HEK293 (cell line): ENCODE results near the gene PPP4C.
"Not testable (repeated sequence)": the region's sequence is repeated elsewhere in the genome, so short reads cannot be mapped to it uniquely, and the experiment has no call there.

Experiments
- CTCF ChIA-PET: fragments of 350-600 bp; formaldehyde crosslinking; extraction: SDS; loops from one replicate; lab custom pipeline; 2021; ENCODE audit warnings: antibody characterized with exemption; lab: Yijun Ruan, JAX
- POLR2A ChIA-PET: fragments of 300-600 bp; formaldehyde crosslinking; extraction: SDS; loops from one replicate; lab custom pipeline; 2020; ENCODE audit warnings: antibody characterized with exemption, inconsistent platforms; lab: Yijun Ruan, JAX
- H3K27ac ChIP-seq: fragments of 200-500 bp; sonication (Bioruptor generic); 2 replicates; pipeline ENCODE4 v1.5.1; 2014; ENCODE audit warnings: low read depth, low read length, control low read depth, inconsistent platforms; ENCODE audit errors: extremely low read depth
- H3K36me3 ChIP-seq, 2 experiments: fragments of 200-500 bp in 1 of 2; sonication (Bioruptor generic) in 1 of 2; 1 replicate in 1 of 2; 2 replicates in 1 of 2; pipeline ENCODE4 v1.5.1; 2014 to 2017; ENCODE audit warnings: inconsistent platforms in 2 of 2, low read length in 2 of 2; ENCODE audit not compliant: control insufficient read depth in 2 of 2, insufficient read depth in 1 of 2
- H3K4me1 ChIP-seq: fragments of 200-500 bp; sonication (Bioruptor generic); 2 replicates; pipeline ENCODE4 v1.5.1; 2014; ENCODE audit warnings: mild to moderate bottlenecking, low read length, inconsistent platforms; ENCODE audit not compliant: control insufficient read depth, insufficient read depth
- H3K4me3 ChIP-seq: 2 replicates; pipeline ENCODE4 v1.5.1; 2011; ENCODE audit warnings: low read depth, mild to moderate bottlenecking, control low read depth, low read length, moderate library complexity
- H3K9me3 ChIP-seq: fragments of 200-500 bp; sonication (Bioruptor generic); 2 replicates; pipeline ENCODE4 v1.5.1; 2014; ENCODE audit warnings: low read depth, low read length, inconsistent platforms; ENCODE audit not compliant: control insufficient read depth, insufficient read depth
- CTCF ChIP-seq: fragments of 450-650 bp; formaldehyde crosslinking; IDR thresholded peaks from 2 replicates; pipeline ENCODE4 v1.5.1; 2016; ENCODE audit warnings: missing biosample characterization, missing genetic modification characterization
- FEZF1 ChIP-seq: fragments of 450-650 bp; formaldehyde crosslinking; IDR thresholded peaks from 2 replicates; pipeline ENCODE4 v1.5.1; 2016; ENCODE audit warnings: missing biosample characterization, missing genetic modification characterization
- GFI1B ChIP-seq: fragments of 450-650 bp; formaldehyde crosslinking; IDR thresholded peaks from 2 replicates; pipeline ENCODE4 v1.5.1; 2016; ENCODE audit warnings: missing biosample characterization, missing genetic modification characterization
- GLI4 ChIP-seq: fragments of 450-650 bp; formaldehyde crosslinking; IDR thresholded peaks from 2 replicates; pipeline ENCODE4 v1.5.1; 2016; ENCODE audit warnings: missing biosample characterization, missing genetic modification characterization
- HOXA7 ChIP-seq: sonication (generic); formaldehyde crosslinking; IDR thresholded peaks from 2 replicates; pipeline ENCODE4 v1.8.1; 2022; ENCODE audit warnings: missing genetic modification reagents, borderline replicate concordance
- ZBTB20 ChIP-seq: fragments of 450-650 bp; formaldehyde crosslinking; IDR thresholded peaks from 2 replicates; pipeline ENCODE4 v1.5.1; 2016; ENCODE audit warnings: missing biosample characterization, missing genetic modification characterization
- ZFHX2 ChIP-seq: fragments of 450-650 bp; formaldehyde crosslinking; conservative IDR thresholded peaks from 2 replicates; pipeline ENCODE4 v1.5.1; 2016; ENCODE audit warnings: missing biosample characterization, missing genetic modification characterization
- ZFP41 ChIP-seq: fragments of 450-650 bp; formaldehyde crosslinking; IDR thresholded peaks from 2 replicates; pipeline ENCODE4 v1.5.1; 2016; ENCODE audit warnings: missing biosample characterization, missing genetic modification characterization, borderline replicate concordance
- ZNF121 ChIP-seq: fragments of 450-650 bp; formaldehyde crosslinking; IDR thresholded peaks from 2 replicates; pipeline ENCODE4 v1.5.1; 2016; ENCODE audit warnings: missing biosample characterization, missing genetic modification characterization
- ZNF138 ChIP-seq: fragments of 450-650 bp; formaldehyde crosslinking; IDR thresholded peaks from 2 replicates; pipeline ENCODE4 v1.5.1; 2016; ENCODE audit warnings: missing biosample characterization, missing genetic modification characterization, borderline replicate concordance
- ZNF157 ChIP-seq: fragments of 450-650 bp; formaldehyde crosslinking; IDR thresholded peaks from 2 replicates; pipeline ENCODE4 v1.5.1; 2016; ENCODE audit warnings: missing biosample characterization, missing genetic modification characterization
- ZNF221 ChIP-seq: fragments of 450-650 bp; formaldehyde crosslinking; IDR thresholded peaks from 2 replicates; pipeline ENCODE4 v1.5.1; 2017; ENCODE audit warnings: missing biosample characterization, missing genetic modification characterization, borderline replicate concordance
- ZNF239 ChIP-seq: fragments of 450-650 bp; formaldehyde crosslinking; IDR thresholded peaks from 2 replicates; pipeline ENCODE4 v1.5.1; 2016; ENCODE audit warnings: missing biosample characterization, missing genetic modification characterization
- ZNF416 ChIP-seq: fragments of 450-650 bp; formaldehyde crosslinking; IDR thresholded peaks from 2 replicates; pipeline ENCODE4 v1.5.1; 2016; ENCODE audit warnings: missing biosample characterization, missing genetic modification characterization
- ZNF48 ChIP-seq: fragments of 450-650 bp; formaldehyde crosslinking; IDR thresholded peaks from 2 replicates; pipeline ENCODE4 v1.5.1; 2016; ENCODE audit warnings: missing biosample characterization, missing genetic modification characterization
- ZNF514 ChIP-seq: fragments of 450-650 bp; formaldehyde crosslinking; IDR thresholded peaks from 2 replicates; pipeline ENCODE4 v1.5.1; 2016; ENCODE audit warnings: missing biosample characterization, missing genetic modification characterization
- ZNF621 ChIP-seq: fragments of 450-650 bp; formaldehyde crosslinking; IDR thresholded peaks from 2 replicates; pipeline ENCODE4 v1.5.1; 2017; ENCODE audit warnings: missing biosample characterization, missing genetic modification characterization
- ZNF654 ChIP-seq: fragments of 450-650 bp; formaldehyde crosslinking; IDR thresholded peaks from 2 replicates; pipeline ENCODE4 v1.5.1; 2016; ENCODE audit warnings: low read depth, missing biosample characterization, missing genetic modification characterization
- TF ChIP-seq, protein P1 (sequence below): fragments of 450-650 bp; formaldehyde crosslinking; conservative IDR thresholded peaks from 2 replicates; pipeline ENCODE4 v1.5.1; 2016; ENCODE audit warnings: low read depth, missing biosample characterization, missing genetic modification characterization
- TF ChIP-seq, protein P2 (sequence below): fragments of 450-650 bp; formaldehyde crosslinking; IDR thresholded peaks from 2 replicates; pipeline ENCODE4 v1.5.1; 2016; ENCODE audit warnings: missing biosample characterization, missing genetic modification characterization

PPP4C gene

GRCh38 chr16:30033270-30033669 is 42.5 kb upstream of the PPP4C start (continued):
- TF ChIP-seq, protein P1, sequence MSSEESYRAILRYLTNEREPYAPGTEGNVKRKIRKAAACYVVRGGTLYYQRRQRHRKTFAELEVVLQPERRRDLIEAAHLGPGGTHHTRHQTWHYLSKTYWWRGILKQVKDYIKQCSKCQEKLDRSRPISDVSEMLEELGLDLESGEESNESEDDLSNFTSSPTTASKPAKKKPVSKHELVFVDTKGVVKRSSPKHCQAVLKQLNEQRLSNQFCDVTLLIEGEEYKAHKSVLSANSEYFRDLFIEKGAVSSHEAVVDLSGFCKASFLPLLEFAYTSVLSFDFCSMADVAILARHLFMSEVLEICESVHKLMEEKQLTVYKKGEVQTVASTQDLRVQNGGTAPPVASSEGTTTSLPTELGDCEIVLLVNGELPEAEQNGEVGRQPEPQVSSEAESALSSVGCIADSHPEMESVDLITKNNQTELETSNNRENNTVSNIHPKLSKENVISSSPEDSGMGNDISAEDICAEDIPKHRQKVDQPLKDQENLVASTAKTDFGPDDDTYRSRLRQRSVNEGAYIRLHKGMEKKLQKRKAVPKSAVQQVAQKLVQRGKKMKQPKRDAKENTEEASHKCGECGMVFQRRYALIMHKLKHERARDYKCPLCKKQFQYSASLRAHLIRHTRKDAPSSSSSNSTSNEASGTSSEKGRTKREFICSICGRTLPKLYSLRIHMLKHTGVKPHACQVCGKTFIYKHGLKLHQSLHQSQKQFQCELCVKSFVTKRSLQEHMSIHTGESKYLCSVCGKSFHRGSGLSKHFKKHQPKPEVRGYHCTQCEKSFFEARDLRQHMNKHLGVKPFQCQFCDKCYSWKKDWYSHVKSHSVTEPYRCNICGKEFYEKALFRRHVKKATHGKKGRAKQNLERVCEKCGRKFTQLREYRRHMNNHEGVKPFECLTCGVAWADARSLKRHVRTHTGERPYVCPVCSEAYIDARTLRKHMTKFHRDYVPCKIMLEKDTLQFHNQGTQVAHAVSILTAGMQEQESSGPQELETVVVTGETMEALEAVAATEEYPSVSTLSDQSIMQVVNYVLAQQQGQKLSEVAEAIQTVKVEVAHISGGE (tag by site-specific recombination): no peak
- TF ChIP-seq GLI4: no peak
- no peak for TF ChIP-seq ZNF514 (tag by site-specific recombination)
- TF ChIP-seq ZNF416 (tag by site-specific recombination): no peak

- no peaks in the 10 kb centered on the region for H3K4me1 ChIP-seq
- POLR2A ChIA-PET: interaction anchor here (0.6 kb wide), 1 partner anchor 94 kb away, joined by 3 read pairs; no protein-coding TSS in a partner anchor
- no peaks in the 10 kb centered on the region for H3K36me3 ChIP-seq
- TF ChIP-seq ZBTB20 (tag by site-specific recombination) (peak; percentile 55; the same call in 1 of the 2 replicates), GFI1B (no peak)
- H3K4me3 ChIP-seq: no peak overlapping the region
- no peak overlapping the region for H3K27ac ChIP-seq
- no peaks in the 10 kb centered on the region for H3K9me3 ChIP-seq
- CTCF ChIA-PET: interaction anchor here (0.6 to 2.4 kb wide), 8 partner anchors 8 to 589 kb away, joined by 3 to 17 read pairs (median 3); no protein-coding TSS in a partner anchor
These were observed 35.6 kb upstream of the PPP4C start for GRCh38 chr16:30040221-30040620.

DNA sequence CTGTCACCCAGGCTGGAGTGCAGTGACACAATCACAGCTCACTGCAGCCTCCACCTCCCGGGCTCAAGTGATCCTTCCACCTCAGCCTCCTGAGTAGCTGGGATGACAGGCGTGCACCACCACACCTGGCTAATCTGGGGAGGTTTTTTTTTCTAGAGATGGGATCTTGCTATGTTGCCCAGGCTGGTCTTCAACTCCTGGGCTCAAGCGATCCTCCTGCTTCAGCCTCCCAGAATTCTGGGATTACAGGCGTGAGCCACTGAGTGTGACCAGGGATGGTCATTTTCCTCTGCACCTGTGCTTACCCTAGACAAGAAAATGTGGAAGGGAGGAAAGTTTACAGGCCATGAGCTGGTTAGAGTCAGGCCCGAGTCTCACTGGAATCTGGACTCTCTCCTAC is 35.1 kb upstream of the PPP4C start:
- POLR2A ChIA-PET: interaction anchor here (0.6 kb wide), 1 partner anchor 95 kb away, joined by 3 read pairs; no protein-coding TSS in a partner anchor
- not testable (repeated sequence) for H3K27ac ChIP-seq, H3K36me3 ChIP-seq, H3K9me3 ChIP-seq, H3K4me3 ChIP-seq, H3K4me1 ChIP-seq
- CTCF ChIA-PET: interaction anchor here (0.8 to 2.4 kb wide), 4 partner anchors 8 to 389 kb away, joined by 3 to 17 read pairs (median 4); partner anchors contain the start of genes DCTPP1 and TBX6
- TF ChIP-seq ZNF121 (tag by site-specific recombination): peak; percentile 81

GRCh38 chr16:30041841-30042240 is 34.0 kb upstream of the PPP4C start:
- ChIA-PET POLR2A (interaction anchor here (1.0 kb wide), 1 partner anchor 24 kb away, joined by 3 read pairs; the partner anchor contains the start of gene ALDOA), CTCF (interaction anchor here (0.6 to 2.8 kb wide), 6 partner anchors 10 to 502 kb away, joined by 3 to 12 read pairs (median 4); partner anchors contain the start of genes DCTPP1 and PPP4C)
- H3K4me3 ChIP-seq: no peak overlapping the region
- no peak for TF ChIP-seq FEZF1 (tag by site-specific recombination)
- TF ChIP-seq ZNF157 (tag by site-specific recombination): no peak
- TF ChIP-seq HOXA7: no peak
- TF ChIP-seq ZFP41 (tag by site-specific recombination): no peak
- TF ChIP-seq, protein P1 (tag by site-specific recombination): 0 out of 2 replicates have a peak, but pooled peaks have one; percentile 18
- TF ChIP-seq ZNF621: no peak
- TF ChIP-seq ZNF48 (tag by site-specific recombination): no peak
- TF ChIP-seq ZNF138: no peak
- TF ChIP-seq ZNF221: no peak
- peak; percentile 62 for TF ChIP-seq ZNF654 (tag by site-specific recombination)
- no peak for TF ChIP-seq ZFHX2
- TF ChIP-seq CTCF (tag by site-specific recombination): peak; percentile 78
- TF ChIP-seq ZNF239 (tag by site-specific recombination): no peak
- TF ChIP-seq, protein P2, sequence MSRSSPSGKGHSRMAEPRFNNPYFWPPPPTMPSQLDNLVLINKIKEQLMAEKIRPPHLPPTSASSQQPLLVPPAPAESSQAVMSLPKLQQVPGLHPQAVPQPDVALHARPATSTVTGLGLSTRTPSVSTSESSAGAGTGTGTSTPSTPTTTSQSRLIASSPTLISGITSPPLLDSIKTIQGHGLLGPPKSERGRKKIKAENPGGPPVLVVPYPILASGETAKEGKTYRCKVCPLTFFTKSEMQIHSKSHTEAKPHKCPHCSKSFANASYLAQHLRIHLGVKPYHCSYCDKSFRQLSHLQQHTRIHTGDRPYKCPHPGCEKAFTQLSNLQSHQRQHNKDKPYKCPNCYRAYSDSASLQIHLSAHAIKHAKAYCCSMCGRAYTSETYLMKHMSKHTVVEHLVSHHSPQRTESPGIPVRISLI (tag by site-specific recombination): no peak

More at GRCh38 chr16:30041841-30042240, 34.0 kb upstream of the PPP4C start:
- Histone ChIP-seq H3K36me3 (no peaks in the 10 kb centered on the region), H3K9me3 (no peaks in the 10 kb centered on the region), H3K27ac (no peak overlapping the region), H3K4me1 (no peaks in the 10 kb centered on the region)
